Cardiac fibroblast (primary cell): ENCODE data around the gene GDPD5.

ENCODE experiments used
- DNase-seq, 2 donors: peaks; one replicate each; pipeline versions ENCODE4 v3.0.0 to v3.0.0-alpha.2; 2010; ENCODE audit warnings: low read depth in 2 of 2
- H3K4me3 ChIP-seq, 2 donors: replicated peaks in 1 of 2; 1 replicate in 1 of 2; 2 replicates in 1 of 2; pipeline ENCODE4 v1.5.1; 2011; ENCODE audit warnings: low read depth in 2 of 2, low read length in 2 of 2, mild to moderate bottlenecking in 2 of 2, moderate library complexity in 1 of 2
- TF ChIP-seq, protein P1 (sequence below): IDR thresholded peaks from one replicate; pipeline ENCODE4 v1.5.1; 2011; ENCODE audit warnings: low read depth, mild to moderate bottlenecking, low read length, inconsistent platforms

The GDPD5 gene

DNA sequence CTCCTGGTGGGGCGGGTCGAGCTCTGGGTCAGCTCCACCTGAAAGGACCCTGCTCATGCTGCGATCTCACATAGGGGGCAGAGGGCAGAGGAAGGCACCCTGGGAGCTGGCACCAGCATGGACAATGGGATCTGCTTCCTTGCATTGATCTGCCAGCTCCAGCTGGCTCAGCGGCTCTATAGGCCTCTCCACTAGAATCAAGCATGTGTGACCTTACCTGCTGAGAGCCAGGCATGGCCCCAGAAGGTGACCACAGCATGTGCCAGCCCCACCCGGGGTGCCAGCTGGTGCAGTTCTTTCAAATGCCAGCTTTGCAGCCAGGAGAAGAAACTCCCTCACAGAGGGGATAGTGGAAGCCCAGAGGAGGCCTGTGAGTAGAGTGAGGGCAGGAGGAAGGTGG is 70.8 kb downstream of the GDPD5 start:
- H3K4me3 ChIP-seq: no peak overlapping the region
- TF ChIP-seq, protein P1, sequence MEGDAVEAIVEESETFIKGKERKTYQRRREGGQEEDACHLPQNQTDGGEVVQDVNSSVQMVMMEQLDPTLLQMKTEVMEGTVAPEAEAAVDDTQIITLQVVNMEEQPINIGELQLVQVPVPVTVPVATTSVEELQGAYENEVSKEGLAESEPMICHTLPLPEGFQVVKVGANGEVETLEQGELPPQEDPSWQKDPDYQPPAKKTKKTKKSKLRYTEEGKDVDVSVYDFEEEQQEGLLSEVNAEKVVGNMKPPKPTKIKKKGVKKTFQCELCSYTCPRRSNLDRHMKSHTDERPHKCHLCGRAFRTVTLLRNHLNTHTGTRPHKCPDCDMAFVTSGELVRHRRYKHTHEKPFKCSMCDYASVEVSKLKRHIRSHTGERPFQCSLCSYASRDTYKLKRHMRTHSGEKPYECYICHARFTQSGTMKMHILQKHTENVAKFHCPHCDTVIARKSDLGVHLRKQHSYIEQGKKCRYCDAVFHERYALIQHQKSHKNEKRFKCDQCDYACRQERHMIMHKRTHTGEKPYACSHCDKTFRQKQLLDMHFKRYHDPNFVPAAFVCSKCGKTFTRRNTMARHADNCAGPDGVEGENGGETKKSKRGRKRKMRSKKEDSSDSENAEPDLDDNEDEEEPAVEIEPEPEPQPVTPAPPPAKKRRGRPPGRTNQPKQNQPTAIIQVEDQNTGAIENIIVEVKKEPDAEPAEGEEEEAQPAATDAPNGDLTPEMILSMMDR: no peak
- no peak for DNase-seq

DNA sequence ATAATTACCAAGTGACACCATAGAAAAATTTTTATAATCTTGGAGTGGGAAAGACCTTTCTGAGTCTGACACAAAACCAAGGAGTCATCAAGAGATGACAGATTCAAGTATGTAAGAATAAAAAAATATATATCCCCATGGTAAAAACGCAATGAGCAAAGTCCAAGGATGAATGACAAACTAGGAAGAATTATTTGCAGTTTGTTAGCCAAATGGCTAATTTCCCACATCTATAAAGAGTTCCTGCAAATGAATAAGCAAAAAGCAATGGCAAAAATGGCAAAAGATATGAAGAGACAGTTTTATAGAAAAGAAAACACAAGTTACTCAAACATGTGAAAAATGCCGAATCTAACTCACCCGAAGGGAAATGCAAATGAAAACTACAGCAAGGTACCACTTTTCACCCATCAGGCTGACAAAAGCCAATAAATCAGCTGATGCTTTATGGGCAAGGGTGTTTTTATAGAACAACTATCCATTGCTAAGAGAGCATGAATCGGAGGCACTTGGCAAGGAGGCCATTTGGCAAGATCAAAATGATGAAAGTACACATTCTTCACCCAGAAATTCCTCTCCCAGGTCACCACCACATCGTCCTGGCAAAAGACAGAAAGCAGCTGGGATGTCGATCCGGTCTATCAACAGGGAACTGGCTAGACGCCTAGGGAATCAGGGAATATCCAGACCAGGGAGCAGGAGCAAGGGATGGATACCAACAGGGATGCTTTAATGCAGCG is 71.7 kb downstream of the GDPD5 start:
- peak; percentile 28 to 74 for DNase-seq
- TF ChIP-seq, protein P1: no peak
- H3K4me3 ChIP-seq: no peak overlapping the region

DNA sequence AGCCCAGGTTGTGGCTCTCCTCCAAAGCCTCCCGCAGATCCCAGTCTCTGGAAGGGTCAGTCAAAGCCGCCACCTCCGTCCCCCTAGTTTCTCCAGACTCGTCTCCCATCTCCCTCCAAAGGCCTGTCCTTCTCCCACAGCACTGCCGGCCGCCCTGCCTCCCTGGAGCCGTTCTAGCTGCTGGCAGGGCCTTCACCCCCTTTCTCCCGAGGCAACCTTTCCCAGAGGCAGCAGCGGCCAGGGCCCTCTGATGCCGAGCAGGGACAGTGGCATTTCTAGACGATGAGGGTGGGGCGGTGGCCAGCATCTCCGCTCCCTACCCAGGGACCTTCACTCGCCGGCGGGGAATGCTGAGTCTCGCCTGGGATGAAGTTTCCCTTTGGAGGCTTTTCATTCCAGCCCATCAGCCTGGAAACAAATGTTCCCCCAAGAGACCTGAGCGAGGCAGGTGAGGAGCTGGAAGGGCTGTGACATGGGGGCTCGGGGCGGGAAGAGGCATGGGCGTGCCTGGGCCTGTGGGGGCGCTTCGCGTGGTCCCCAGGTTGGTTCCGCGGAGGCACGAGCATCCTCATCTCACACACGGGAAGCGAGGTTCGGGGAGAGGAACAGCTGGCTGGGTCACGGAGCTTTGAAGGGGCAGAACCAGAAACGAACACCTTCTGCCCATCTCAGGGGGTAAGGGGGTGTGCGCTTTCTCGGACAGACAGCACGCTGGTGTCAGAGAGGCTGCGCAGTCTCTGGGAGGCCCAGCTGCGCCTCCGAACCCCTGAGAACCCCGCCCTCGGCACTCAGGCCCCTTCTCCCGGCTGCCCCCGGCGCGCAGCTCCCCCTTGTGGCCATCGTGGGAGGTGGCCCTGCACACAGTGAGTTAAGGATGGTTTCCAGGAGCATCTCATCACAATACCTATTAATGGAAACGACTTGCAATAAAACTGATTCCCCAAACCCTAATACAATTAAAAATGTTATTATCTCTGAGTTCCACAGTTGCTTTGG is 74.6 kb downstream of the GDPD5 start:
- no peak for DNase-seq
- H3K4me3 ChIP-seq: no peak overlapping the region
- TF ChIP-seq, protein P1: peak; percentile 70

DNA sequence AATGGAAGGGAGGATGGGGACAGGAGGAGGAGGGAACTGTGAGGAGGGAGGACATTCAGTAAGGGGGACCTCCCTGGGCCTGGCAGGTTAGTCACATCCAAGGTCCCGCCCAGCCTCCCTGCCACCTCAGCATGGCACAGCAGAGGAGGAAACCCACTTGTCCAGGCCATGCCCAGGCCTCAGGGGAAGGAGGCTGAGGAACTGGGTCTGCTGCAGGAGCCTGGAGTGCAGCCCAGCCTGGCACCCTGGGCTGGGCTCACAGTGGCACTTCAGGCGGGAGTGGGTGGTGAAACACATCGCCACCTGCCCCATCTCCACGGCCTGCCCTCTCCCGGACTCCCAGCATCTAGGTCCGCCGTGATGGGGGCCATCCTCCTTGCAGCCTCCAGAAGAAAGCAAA is 75.5 kb downstream of the GDPD5 start:
- TF ChIP-seq, protein P1: no peak
- no peak for DNase-seq
- H3K4me3 ChIP-seq: no peak overlapping the region

DNA sequence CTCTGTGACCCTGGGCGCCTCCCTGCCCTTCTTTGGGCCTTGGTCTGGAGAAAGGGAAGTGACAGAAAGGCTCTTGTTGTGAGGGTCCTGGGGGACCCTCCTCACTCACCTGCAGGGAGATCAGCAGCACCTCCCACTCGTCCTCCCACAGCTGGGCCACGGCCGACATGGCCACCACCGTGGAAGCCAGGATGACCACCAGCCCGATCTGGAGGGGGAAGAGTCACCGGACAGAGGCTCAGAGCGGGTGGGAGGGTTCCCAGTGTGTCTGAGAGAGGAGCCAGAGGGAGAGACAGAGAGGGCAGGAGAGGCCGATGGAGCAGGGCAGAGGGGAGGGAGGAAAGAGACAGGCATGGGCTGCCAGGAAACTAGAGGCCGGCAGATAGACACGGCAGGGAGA is 76.0 kb downstream of the GDPD5 start:
- H3K4me3 ChIP-seq: no peak overlapping the region
- DNase-seq: no peak
- TF ChIP-seq, protein P1: no peak

DNA sequence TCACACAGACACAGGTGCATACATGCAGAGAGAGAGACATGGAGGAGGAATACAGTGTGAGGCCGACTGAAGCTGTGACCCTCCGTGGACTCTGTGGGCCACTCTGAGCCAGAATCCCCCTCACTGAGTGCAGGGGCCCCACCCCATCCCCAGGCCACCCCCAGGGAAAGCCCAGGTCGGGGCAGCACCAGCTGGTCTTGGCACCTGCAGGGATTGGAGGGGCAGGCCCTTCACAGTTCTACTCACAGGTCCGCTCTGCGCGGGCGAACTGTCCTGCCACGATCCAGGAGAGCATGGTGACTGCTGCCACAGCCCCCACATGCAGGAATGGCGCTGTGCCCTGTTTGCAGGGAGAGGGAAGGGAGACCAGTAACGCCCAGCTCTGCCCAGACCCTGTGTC is 76.5 kb downstream of the GDPD5 start:
- no peak overlapping the region for H3K4me3 ChIP-seq
- TF ChIP-seq, protein P1: no peak
- no peak for DNase-seq
